HepG2 (cell line): ENCODE measurements around the gene RNASE13. TPM values are rescaled to one million over a fixed set of nuclear protein-coding genes. Genes with fewer than 3 reads are reported as not detected.

Experiments
- ATAC-seq: fragments of 200-7000 bp; cut with Tn5 transposase; 3 replicates; pipeline ENCODE4 v1.9.1; 2020; ENCODE audit warnings: mild to moderate bottlenecking, moderate library complexity
- BruUV-seq: library from RNA; stranded (reverse); fragments of 400-500 nt; replicated peaks from 2 replicates; lab custom pipeline; 2021; lab: Mats Ljungman, UMichigan
- CTCF ChIA-PET: fragments of 300-600 bp; formaldehyde crosslinking; extraction: SDS; loops from one replicate; lab custom pipeline; 2021; ENCODE audit warnings: low total read pairs, inconsistent platforms, low intra/inter-chr PET ratio; lab: Yijun Ruan, JAX
- POLR2A ChIA-PET: fragments of 350-600 bp; sonication (Branson Sonifier 250); formaldehyde crosslinking; loops from one replicate; lab custom pipeline; 2020; ENCODE audit warnings: antibody characterized with exemption, inconsistent platforms; lab: Yijun Ruan, JAX
- DNase-seq: peaks from one replicate; pipeline ENCODE4 v3.0.0-alpha.2; 2015; ENCODE audit warnings: low spot score
- FAIRE-seq: peaks from 3 replicates; lab custom pipeline; 2011; peaks lifted over from hg19 to GRCh38; lab: Jason Lieb, UNC
- H2AFZ ChIP-seq: one replicate; pipeline ENCODE4 v1.6.1; 2011; ENCODE audit warnings: low read length, inconsistent platforms
- H3K27ac ChIP-seq: fragments of 300-600 bp; 3 replicates; pipeline ENCODE4 v1.8.0; 2011; ENCODE audit warnings: mixed run types, mild to moderate bottlenecking, mixed read lengths, low read length, inconsistent platforms; ENCODE audit not compliant: insufficient read depth; ENCODE audit errors: extremely low read length
- H3K27me3 ChIP-seq, 2 experiments: fragments of 200-600 bp in 1 of 2; 2 replicates in 1 of 2; 3 replicates in 1 of 2; pipeline versions ENCODE4 v1.6.0 to v1.8.0; 2011; ENCODE audit warnings: low read length in 2 of 2, mild to moderate bottlenecking in 2 of 2, moderate library complexity in 2 of 2, inconsistent platforms in 1 of 2; ENCODE audit not compliant: insufficient read depth in 2 of 2, control insufficient read depth in 1 of 2
- H3K36me3 ChIP-seq, 2 experiments: fragments of 200-600 bp in 1 of 2; replicated peaks in 1 of 2; 2 replicates in 1 of 2; 3 replicates in 1 of 2; pipeline versions ENCODE4 v1.5.1 to v1.8.0; 2011; ENCODE audit warnings: low read length in 2 of 2, inconsistent platforms in 1 of 2; ENCODE audit not compliant: insufficient read depth in 2 of 2, control insufficient read depth in 1 of 2
- H3K4me1 ChIP-seq: 2 replicates; pipeline ENCODE4 v1.5.1; 2012; ENCODE audit warnings: low read length, inconsistent platforms; ENCODE audit not compliant: insufficient read depth
- H3K4me2 ChIP-seq: 2 replicates; pipeline ENCODE4 v1.6.0; 2011; ENCODE audit warnings: low read depth, low read length, inconsistent platforms
- H3K4me3 ChIP-seq, 3 experiments: fragments of 200-600 bp in 1 of 3; sonication (generic), shearing (Covaris generic) in 1 of 3; replicated peaks in 1 of 3; 2 replicates each; pipeline ENCODE4 v1.5.1; 2011 to 2016; ENCODE audit warnings: low read length in 3 of 3, inconsistent platforms in 2 of 3, low read depth in 2 of 3, mild to moderate bottlenecking in 2 of 3, control low read depth in 1 of 3, mixed read lengths in 1 of 3; ENCODE audit not compliant: insufficient read depth in 1 of 3
- H3K79me2 ChIP-seq: one replicate; pipeline ENCODE4 v1.6.1; 2011; ENCODE audit warnings: low read length, inconsistent platforms; ENCODE audit not compliant: insufficient read depth
- H3K9ac ChIP-seq: 2 replicates; pipeline ENCODE4 v1.6.0; 2011; ENCODE audit warnings: mild to moderate bottlenecking, low read depth, low read length, inconsistent platforms; ENCODE audit not compliant: insufficient read depth
- H3K9me3 ChIP-seq: 2 replicates; pipeline ENCODE4 v1.5.1; 2012; ENCODE audit warnings: mild to moderate bottlenecking, low read length
- H4K20me1 ChIP-seq: 2 replicates; pipeline ENCODE4 v1.6.0; 2011; ENCODE audit warnings: inconsistent platforms, mild to moderate bottlenecking, low read length, moderate library complexity; ENCODE audit not compliant: insufficient read depth
- ARNT2 ChIP-seq: sonication (generic); formaldehyde crosslinking; IDR thresholded peaks from 2 replicates; pipeline ENCODE4 v1.8.0; 2022; ENCODE audit warnings: mild to moderate bottlenecking, low read depth, missing genetic modification reagents, moderate library complexity
- ELF1 ChIP-seq: sonication (generic); formaldehyde crosslinking; IDR thresholded peaks from 2 replicates; pipeline ENCODE4 v1.4.0; 2020; ENCODE audit warnings: missing genetic modification reagents
- YEATS4 ChIP-seq: sonication (generic); formaldehyde crosslinking; IDR thresholded peaks from 2 replicates; pipeline ENCODE4 v1.4.0; 2020; ENCODE audit warnings: missing genetic modification reagents, borderline replicate concordance
- ZMYM3 ChIP-seq: sonication (generic); formaldehyde crosslinking; IDR thresholded peaks from 2 replicates; pipeline ENCODE4 v1.5.1; 2020; ENCODE audit warnings: mild to moderate bottlenecking, missing genetic modification reagents
- ZNF569 ChIP-seq: sonication (generic); formaldehyde crosslinking; IDR thresholded peaks from 2 replicates; pipeline ENCODE4 v1.5.0; 2020; ENCODE audit warnings: mild to moderate bottlenecking, missing genetic modification reagents, moderate library complexity, borderline replicate concordance
- ZNF598 ChIP-seq: sonication (generic); formaldehyde crosslinking; IDR thresholded peaks from 2 replicates; pipeline ENCODE4 v1.5.1; 2020; ENCODE audit warnings: mild to moderate bottlenecking, missing genetic modification reagents, borderline replicate concordance
- ZNF703 ChIP-seq: sonication (generic); formaldehyde crosslinking; IDR thresholded peaks from 2 replicates; pipeline ENCODE4 v1.5.1; 2020; ENCODE audit warnings: missing genetic modification reagents, mild to moderate bottlenecking, moderate library complexity, borderline replicate concordance
- ZSCAN31 ChIP-seq: sonication (generic); formaldehyde crosslinking; IDR thresholded peaks from 2 replicates; pipeline ENCODE4 v1.5.0; 2020; ENCODE audit warnings: low read depth, mild to moderate bottlenecking, missing genetic modification reagents
- WGBS: methylation state at CpG from one replicate; pipeline ENCODE4 v1.1.6; 2017; ENCODE audit warnings: low lambda C conversion rate; 5-methylcytosine and 5-hydroxymethylcytosine counted together
- in situ Hi-C: cut with HindIII; loops from 2 replicates; pipeline ENCODE4 v1.10.0; 2017; ENCODE audit warnings: low pct_unique_long_range_greater_than_20kb; ENCODE audit not compliant: extremely low pct_ligation_motif_present
- intact Hi-C: fragments of 100-400 bp; cut with micrococcal nuclease; formaldehyde crosslinking; loops from one replicate; pipeline ENCODE4 v1.10.0; 2022; ENCODE audit not compliant: unreplicated experiment
- polyA plus RNA-seq, 8 experiments: library from polyadenylated mRNA; depleted of rRNA in 3 of 8; stranded (reverse) in 7 of 8; unstranded in 1 of 8; fragments of >200 nt; fragmentation: Illumina TruSeq in 4 of 8; extraction: Trizol in 4 of 8; gene quantifications; 2 replicates each; pipeline versions ENCODE4 v1.2.1 to v1.2.3, GENCODE V29; 2011 to 2016; ENCODE audit warnings: low read depth in 4 of 8, missing spikeins in 1 of 8, mixed read lengths in 1 of 8; ENCODE audit not compliant: insufficient read depth in 1 of 8
- total RNA-seq, 5 experiments: library from RNA; depleted of rRNA; stranded (reverse); fragments of >200 nt; fragmentation: Illumina TruSeq; extraction: Trizol; gene quantifications; 2 replicates each; pipeline ENCODE4 v1.2.3, GENCODE V29; 2016; ENCODE audit warnings: low read depth in 1 of 5

The RNASE13 gene
- total and polyA plus RNA-seq, 2 of the 13 experiments (the other 11 are each of a cell fraction or from before 2014, with no cell fraction given), result 1.0 TPM; not detected in 1

DNA sequence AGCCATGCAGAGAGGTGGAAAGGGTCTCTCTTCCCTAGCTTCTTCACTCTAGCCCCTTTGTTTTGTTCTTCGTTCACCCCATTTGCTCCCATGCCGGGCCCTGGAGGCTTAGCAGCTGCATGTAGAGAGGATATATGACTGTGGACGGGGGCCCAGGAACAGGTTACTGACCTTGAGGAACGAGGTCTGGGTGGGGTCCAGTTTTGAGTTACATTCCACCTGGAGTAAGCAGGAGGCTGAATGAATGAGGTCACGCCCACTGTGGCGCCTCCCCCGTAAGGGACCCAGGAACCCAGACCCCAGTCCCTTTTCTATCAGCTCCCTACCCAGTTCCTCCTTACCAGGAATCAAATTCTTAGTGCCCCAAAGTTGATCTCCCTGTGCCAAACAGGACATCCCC, 16.3 kb downstream of the RNASE13 start:
- intact Hi-C loops, result no loop called here

DNA sequence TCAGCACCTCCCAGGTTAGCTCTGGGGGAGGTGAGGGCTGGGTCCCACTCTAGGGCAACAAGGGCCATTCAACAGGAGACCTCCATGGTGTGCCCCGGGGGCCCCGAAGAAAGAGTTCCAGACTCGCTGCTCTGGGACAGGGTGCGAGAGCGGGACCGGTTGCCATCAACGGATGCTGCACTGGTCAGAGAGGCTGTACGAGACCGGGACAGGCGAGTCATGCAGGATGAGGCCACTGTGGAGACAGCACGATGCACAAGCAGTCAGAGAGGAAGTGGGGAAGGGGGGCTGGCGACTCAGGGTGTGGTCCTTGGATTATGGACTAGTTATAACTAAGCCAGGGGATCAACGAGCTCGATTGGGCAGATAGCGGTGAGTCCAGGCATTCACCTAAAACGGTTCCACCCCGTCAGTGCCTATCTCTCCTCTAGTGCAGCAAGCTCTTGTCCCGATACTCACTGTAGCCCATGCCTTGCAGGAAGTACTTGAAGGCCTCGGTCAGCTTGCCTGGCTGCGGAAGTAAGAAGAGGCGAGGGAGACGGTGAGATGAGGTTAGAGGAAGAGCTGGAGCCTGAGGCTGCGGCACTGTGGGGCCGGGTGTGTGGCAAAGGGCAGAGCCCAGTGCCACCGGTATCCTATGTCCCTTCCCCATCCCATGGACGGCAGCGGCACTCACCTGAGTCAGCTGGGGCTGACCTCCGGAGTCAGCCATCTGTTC, 16.9 kb downstream of the RNASE13 start:
- FAIRE-seq, result no peak
- intact Hi-C loops (no loop called here), in situ Hi-C loops (loop anchor here (5.0 kb wide), 1 partner anchor 85 kb away; the partner anchor contains the start of gene TMEM253)
- H3K9me3 ChIP-seq, result no peaks in the 10 kb centered on the region
- H3K79me2 ChIP-seq, result no peaks in the 10 kb centered on the region
- H3K4me1 ChIP-seq, result peaks cover 27% of the 10 kb centered on the region
- H3K27ac ChIP-seq, result no peak overlapping the region
- POLR2A ChIA-PET, result interaction anchor here (1.5 to 8.0 kb wide), 4 partner anchors 22 to 53 kb away, joined by 4 to 112 read pairs (median 21); partner anchors contain the start of gene ARHGEF40
- no peak overlapping the region for H3K9ac ChIP-seq
- H3K27me3 ChIP-seq, result no peaks in the 10 kb centered on the region
- H3K4me3 ChIP-seq, result no peak overlapping the region
- BruUV-seq, result no TSS peak
- ATAC-seq, result no peak
- WGBS, result 91% methylated on average over 28 of the region's 28 CpGs
- TF ChIP-seq ARNT2 (no peak), ELF1 (CRISPR knock-in tag) (no peak)
- H3K36me3 ChIP-seq, result peaks cover 35 to 51% of the 10 kb centered on the region in 2 experiments
- no peak overlapping the region for H3K4me2 ChIP-seq
- CTCF ChIA-PET, result interaction anchor here (1.1 to 7.1 kb wide), 2 partner anchors 21 to 74 kb away, joined by 3 to 174 read pairs; no protein-coding TSS in a partner anchor
- no peak for DNase-seq
- H2AFZ ChIP-seq, result no peak overlapping the region
- no peaks in the 10 kb centered on the region for H4K20me1 ChIP-seq

More for the DNA sequence above, 16.3 kb downstream of the RNASE13 start:
- no peak overlapping the region for H3K27ac ChIP-seq
- H3K9ac ChIP-seq, result no peak overlapping the region
- H3K9me3 ChIP-seq, result no peaks in the 10 kb centered on the region
- no peak overlapping the region for H3K4me2 ChIP-seq
- ChIA-PET CTCF (interaction anchor here (1.1 kb wide), 1 partner anchor 21 kb away, joined by 3 read pairs; no protein-coding TSS in a partner anchor), POLR2A (interaction anchor here (1.5 to 8.0 kb wide), 2 partner anchors 21 to 37 kb away, joined by 4 to 112 read pairs; no protein-coding TSS in a partner anchor)
- H3K4me3 ChIP-seq, result no peak overlapping the region
- peaks cover 4% of the 10 kb centered on the region for H3K79me2 ChIP-seq
- in situ Hi-C loops, result loop anchor here (5.0 kb wide), 1 partner anchor 84 kb away; the partner anchor contains the start of gene TMEM253
- no peak for DNase-seq
- no peak for ATAC-seq
- no peak overlapping the region for H2AFZ ChIP-seq
- no peak for TF ChIP-seq ZNF703 (CRISPR knock-in tag)
- no peak for TF ChIP-seq ZNF598
- TF ChIP-seq ZMYM3 (CRISPR knock-in tag), result no peak
- TF ChIP-seq ZSCAN31 (CRISPR knock-in tag), result no peak
- TF ChIP-seq YEATS4, result no peak
- TF ChIP-seq ZNF569, result no peak
- peaks cover 35 to 51% of the 10 kb centered on the region in 2 experiments for H3K36me3 ChIP-seq
- no peaks in the 10 kb centered on the region for H4K20me1 ChIP-seq
- WGBS, result 95% methylated on average over 7 of the region's 7 CpGs
- BruUV-seq, result no TSS peak
- H3K27me3 ChIP-seq, result no peaks in the 10 kb centered on the region
- peaks cover 33% of the 10 kb centered on the region for H3K4me1 ChIP-seq
- no peak for FAIRE-seq
